ENCODE data around the gene CEND1. TPM values are rescaled to one million over a fixed set of nuclear protein-coding genes. Genes with fewer than 3 reads are reported as not detected.
A peak's percentile ranks its signal among the peaks of the same experiment; 100 is the strongest.

Gene CEND1
- total RNA-seq, 1 experiment from 2014 or later: 0.81 TPM

GRCh38 chr11:829847-830294 is 40.0 kb upstream of the CEND1 start:
- peaks cover 38 to 52% of the 10 kb centered on the region in 2 experiments for H3K4me1 Mint-ChIP-seq

More at GRCh38 chr11:829847-830294, 40.0 kb upstream of the CEND1 start:
- Histone ChIP-seq H3K18ac (ENCODE audit: insufficient read length, low read depth, low read length) (no peak overlapping the region), H2BK20ac (ENCODE audit: low read depth, low read length, poor library complexity, severe bottlenecking) (no peak overlapping the region), H3K56ac (ENCODE audit: insufficient read length, low read depth, low read length) (no peak overlapping the region), H3K23ac (ENCODE audit: insufficient read length, low read depth, low read length) (no peak overlapping the region), H2AK5ac (ENCODE audit: insufficient read length, low read length) (no peak overlapping the region), H3K23me2 (ENCODE audit: insufficient read length, low read depth, low read length, poor library complexity, severe bottlenecking) (peaks cover 32% of the 10 kb centered on the region), H2BK5ac (ENCODE audit: insufficient read length, low read length) (no peak overlapping the region), H3K14ac (ENCODE audit: insufficient read depth, low read length) (no peak overlapping the region), H4K5ac (ENCODE audit: insufficient read length, low read depth, low read length) (no peak overlapping the region), H2AFZ (ENCODE audit: low read length) (no peak overlapping the region), H3K79me1 (ENCODE audit: insufficient read depth, low read depth, low read length, poor library complexity, severe bottlenecking) (no peaks in the 10 kb centered on the region), H3K9me3 (ENCODE audit: control insufficient read depth, low read depth, low read length) (no peaks in the 10 kb centered on the region), H4K20me1 (ENCODE audit: control insufficient read depth, insufficient read depth, insufficient read length) (no peaks in the 10 kb centered on the region), H3K27ac (ENCODE audit: insufficient read length, low read depth, low read length) (no peak overlapping the region), H3K4me1 (ENCODE audit: insufficient read depth, low read length) (no peaks in the 10 kb centered on the region; the same call in 1 of the 2 replicates), H3K4me2 (ENCODE audit: insufficient read depth, insufficient read length, low read length) (peak overlapping the region; percentile 56), H3K27me3 (ENCODE audit: insufficient read depth, low read length) (peaks cover 9% of the 10 kb centered on the region; the same call in 1 of the 2 replicates), H2BK12ac (ENCODE audit: insufficient read length, low read depth, low read length) (no peak overlapping the region), H3K79me2 (ENCODE audit: insufficient read depth, low read length) (no peaks in the 10 kb centered on the region), H4K8ac (replicated peaks; ENCODE audit: insufficient read length, low read depth, low read length) (no peak overlapping the region), H4K91ac (ENCODE audit: insufficient read length, low read depth, low read length) (no peak overlapping the region), H2BK120ac (ENCODE audit: low read depth, low read length, poor library complexity, severe bottlenecking) (no peak overlapping the region), H3K9ac (ENCODE audit: extremely low read depth, insufficient read length, low read length) (no peak overlapping the region), H2BK15ac (ENCODE audit: low read depth, low read length) (no peak overlapping the region), H3T11ph (ENCODE audit: low read length) (no peak overlapping the region), H3K4ac (ENCODE audit: low read depth, low read length) (no peak overlapping the region)
- Mint-ChIP-seq H3K27me3 (ENCODE audit: low read depth) (peaks cover 36% of the 10 kb centered on the region), H3K27ac (no peak overlapping the region), H3K36me3 (ENCODE audit: insufficient read depth in 1 of 3, low read depth in 3 of 3) (peaks cover 4 to 7% (median 5%) of the 10 kb centered on the region in 3 experiments; a peak in 6 of 7 replicates), H3K9me3 (no peaks in the 10 kb centered on the region), H3K4me3 (peak overlapping the region; percentile 64 to 80)
- no peak for DNase-seq
- WGBS (ENCODE audit: extremely low coverage, insufficient read length, low lambda C conversion rate): no CpG with 5 or more reads among the region's 39 CpGs
- TF ChIP-seq, protein P1, sequence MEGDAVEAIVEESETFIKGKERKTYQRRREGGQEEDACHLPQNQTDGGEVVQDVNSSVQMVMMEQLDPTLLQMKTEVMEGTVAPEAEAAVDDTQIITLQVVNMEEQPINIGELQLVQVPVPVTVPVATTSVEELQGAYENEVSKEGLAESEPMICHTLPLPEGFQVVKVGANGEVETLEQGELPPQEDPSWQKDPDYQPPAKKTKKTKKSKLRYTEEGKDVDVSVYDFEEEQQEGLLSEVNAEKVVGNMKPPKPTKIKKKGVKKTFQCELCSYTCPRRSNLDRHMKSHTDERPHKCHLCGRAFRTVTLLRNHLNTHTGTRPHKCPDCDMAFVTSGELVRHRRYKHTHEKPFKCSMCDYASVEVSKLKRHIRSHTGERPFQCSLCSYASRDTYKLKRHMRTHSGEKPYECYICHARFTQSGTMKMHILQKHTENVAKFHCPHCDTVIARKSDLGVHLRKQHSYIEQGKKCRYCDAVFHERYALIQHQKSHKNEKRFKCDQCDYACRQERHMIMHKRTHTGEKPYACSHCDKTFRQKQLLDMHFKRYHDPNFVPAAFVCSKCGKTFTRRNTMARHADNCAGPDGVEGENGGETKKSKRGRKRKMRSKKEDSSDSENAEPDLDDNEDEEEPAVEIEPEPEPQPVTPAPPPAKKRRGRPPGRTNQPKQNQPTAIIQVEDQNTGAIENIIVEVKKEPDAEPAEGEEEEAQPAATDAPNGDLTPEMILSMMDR (conservative IDR thresholded peaks at IDR 0.05): no peak

All from H9 (cell line).